GM23338 (cell line): ENCODE measurements around the gene RAD51AP2. TPM values are rescaled to one million over a fixed set of nuclear protein-coding genes. Genes with fewer than 3 reads are reported as not detected.
A peak's percentile ranks its signal among the peaks of the same experiment; 100 is the strongest.

Experiments used
- ATAC-seq: fragments of 200-7000 bp; cut with Tn5 transposase; 3 replicates; pipeline ENCODE4 v1.9.1; 2020
- DNase-seq: peaks from one replicate; pipeline ENCODE4 v3.0.0-alpha.2; 2015; ENCODE audit warnings: low spot score
- H2AFZ ChIP-seq: fragments of 200-600 bp; sonication (generic); 2 replicates; pipeline ENCODE4 v1.8.0; 2016; ENCODE audit warnings: antibody characterized with exemption, mild to moderate bottlenecking, moderate library complexity
- H3F3A ChIP-seq: fragments of 200-600 bp; sonication (generic); replicated peaks from 2 replicates; pipeline ENCODE4 v1.8.0; 2017; ENCODE audit warnings: antibody characterized with exemption, mixed run types, low read depth
- H3K27ac ChIP-seq: fragments of 200-600 bp; sonication (generic); 2 replicates; pipeline ENCODE4 v1.6.1; 2016; ENCODE audit warnings: low read depth
- H3K27me3 ChIP-seq: fragments of 200-600 bp; sonication (generic); 2 replicates; pipeline ENCODE4 v1.8.0; 2016; ENCODE audit warnings: mild to moderate bottlenecking, mixed run types, moderate library complexity; ENCODE audit not compliant: insufficient read depth
- H3K36me3 ChIP-seq: fragments of 200-600 bp; sonication (generic); 2 replicates; pipeline ENCODE4 v1.8.0; 2016; ENCODE audit warnings: mild to moderate bottlenecking; ENCODE audit not compliant: insufficient read depth
- H3K4me1 ChIP-seq: fragments of 200-600 bp; sonication (generic); 2 replicates; pipeline ENCODE4 v1.8.0; 2016; ENCODE audit warnings: mild to moderate bottlenecking, moderate library complexity; ENCODE audit not compliant: insufficient read depth
- H3K4me2 ChIP-seq: fragments of 200-600 bp; sonication (generic); 2 replicates; pipeline ENCODE4 v1.7.1; 2017; ENCODE audit warnings: mixed run types
- H3K4me3 ChIP-seq: fragments of 200-600 bp; sonication (generic); 2 replicates; pipeline ENCODE4 v1.6.1; 2016; ENCODE audit warnings: mixed run types
- H3K79me2 ChIP-seq: fragments of 200-600 bp; sonication (generic); replicated peaks from 2 replicates; pipeline ENCODE4 v1.8.0; 2017; ENCODE audit warnings: mild to moderate bottlenecking; ENCODE audit not compliant: insufficient read depth
- H3K9me2 ChIP-seq: fragments of 200-600 bp; sonication (generic); 2 replicates; pipeline ENCODE4 v1.8.0; 2017; ENCODE audit not compliant: insufficient read depth
- H4K20me1 ChIP-seq: fragments of 200-600 bp; sonication (generic); replicated peaks from 2 replicates; pipeline ENCODE4 v1.8.0; 2017; ENCODE audit warnings: mild to moderate bottlenecking; ENCODE audit not compliant: insufficient read depth
- H3K27ac Mint-ChIP-seq: 2 replicates; pipeline ENCODE4 v1.8.0; 2020; ENCODE audit warnings: inconsistent platforms, mild to moderate bottlenecking, moderate library complexity, mixed read lengths
- H3K27me3 Mint-ChIP-seq: 3 replicates; pipeline ENCODE4 v1.8.0; 2022; ENCODE audit warnings: low read depth, mild to moderate bottlenecking, moderate library complexity, mixed read lengths, inconsistent platforms; ENCODE audit not compliant: insufficient read depth, poor library complexity
- H3K36me3 Mint-ChIP-seq: 3 replicates; pipeline ENCODE4 v1.8.0; 2021; ENCODE audit warnings: low read depth, mild to moderate bottlenecking, inconsistent platforms, moderate library complexity, mixed read lengths
- H3K4me1 Mint-ChIP-seq: 3 replicates; pipeline ENCODE4 v1.8.0; 2020; ENCODE audit warnings: mild to moderate bottlenecking, inconsistent platforms, mixed read lengths
- H3K4me3 Mint-ChIP-seq: 3 replicates; pipeline ENCODE4 v1.8.0; 2021; ENCODE audit warnings: moderate library complexity, mild to moderate bottlenecking, inconsistent platforms, mixed read lengths
- H3K9me3 Mint-ChIP-seq: 3 replicates; pipeline ENCODE4 v1.8.0; 2020; ENCODE audit warnings: moderate library complexity, mild to moderate bottlenecking, inconsistent platforms, mixed read lengths
- CREB1 ChIP-seq: fragments of 250-450 bp; sonication (Bioruptor Pico); IDR thresholded peaks from 2 replicates; pipeline ENCODE4 v1.5.0; 2020; ENCODE audit warnings: low read depth, mild to moderate bottlenecking, moderate library complexity
- EZH2 ChIP-seq: fragments of 200-600 bp; sonication (generic); IDR thresholded peaks from one replicate; pipeline ENCODE4 v1.8.0; 2017; ENCODE audit warnings: antibody characterized with exemption, mild to moderate bottlenecking, low read depth; ENCODE audit not compliant: unreplicated experiment
- EZH2phosphoT487 ChIP-seq: fragments of 200-600 bp; sonication (generic); IDR thresholded peaks from one replicate; pipeline ENCODE4 v1.8.1; 2018; ENCODE audit warnings: antibody characterized with exemption; ENCODE audit not compliant: unreplicated experiment
- JUNB ChIP-seq: IDR thresholded peaks from one replicate; pipeline ENCODE4 v1.6.1; 2016; ENCODE audit warnings: antibody characterized with exemption; ENCODE audit not compliant: unreplicated experiment
- NANOG ChIP-seq: IDR thresholded peaks from 2 replicates; pipeline ENCODE4 v1.6.1; 2016; ENCODE audit warnings: antibody characterized with exemption, borderline replicate concordance
- STAT1 ChIP-seq: IDR thresholded peaks from one replicate; pipeline ENCODE4 v1.6.1; 2016; ENCODE audit warnings: antibody characterized with exemption; ENCODE audit not compliant: unreplicated experiment
- ZNF114 ChIP-seq: fragments of 250-450 bp; sonication (Bioruptor Pico); IDR thresholded peaks from 2 replicates; pipeline ENCODE4 v1.5.0; 2020; ENCODE audit warnings: mild to moderate bottlenecking, moderate library complexity
- ZNF331 ChIP-seq: fragments of 250-450 bp; sonication (Bioruptor Pico); IDR thresholded peaks from 2 replicates; pipeline ENCODE4 v1.5.0; 2020; ENCODE audit warnings: low read depth, mild to moderate bottlenecking, moderate library complexity
- polyA plus RNA-seq: library from polyadenylated mRNA; unstranded; fragments of >200 nt; fragmentation: Nextera tagmentation; extraction: Ambion mirVana; gene quantifications from 2 replicates; pipeline ENCODE4 v1.2.1, GENCODE V29; 2016
- total RNA-seq: library from RNA; depleted of rRNA; stranded (reverse); fragments of >200 nt; shearing (Covaris generic); gene quantifications from 2 replicates; pipeline ENCODE4 v1.2.3, GENCODE V29; 2014
- TF ChIP-seq, protein P1 (sequence below): IDR thresholded peaks from one replicate; pipeline ENCODE4 v1.6.1; 2018; ENCODE audit warnings: antibody characterized with exemption; ENCODE audit not compliant: unreplicated experiment
- TF ChIP-seq, protein P2 (sequence below): IDR thresholded peaks from 2 replicates; pipeline ENCODE4 v1.6.1; 2016; ENCODE audit warnings: antibody characterized with exemption

RAD51AP2 gene
- total and polyA plus RNA-seq, 2 experiments from 2014 or later = 0.16 to 0.38 TPM

DNA sequence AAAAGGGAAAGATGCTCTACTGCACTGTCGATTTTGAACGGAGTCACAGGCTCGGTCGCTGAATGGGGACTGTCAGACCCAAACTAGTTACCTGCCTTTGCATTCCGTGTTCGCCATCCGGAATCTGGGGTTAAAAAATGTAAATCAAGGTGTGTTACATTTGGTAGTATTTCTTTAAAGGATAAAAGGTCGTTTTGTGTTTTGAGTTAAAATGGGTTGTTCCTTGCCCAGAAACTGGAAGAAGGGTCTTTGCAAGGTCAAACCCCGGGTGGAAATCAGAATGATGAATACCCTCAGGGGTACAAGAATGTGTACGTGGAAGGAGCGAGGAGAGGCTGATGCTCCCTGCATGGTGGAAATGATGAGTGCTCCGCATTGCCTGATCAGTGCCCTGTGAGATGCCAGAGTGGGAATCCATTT lies 23.3 kb upstream of the RAD51AP2 start (continued):
- TF ChIP-seq, protein P1, sequence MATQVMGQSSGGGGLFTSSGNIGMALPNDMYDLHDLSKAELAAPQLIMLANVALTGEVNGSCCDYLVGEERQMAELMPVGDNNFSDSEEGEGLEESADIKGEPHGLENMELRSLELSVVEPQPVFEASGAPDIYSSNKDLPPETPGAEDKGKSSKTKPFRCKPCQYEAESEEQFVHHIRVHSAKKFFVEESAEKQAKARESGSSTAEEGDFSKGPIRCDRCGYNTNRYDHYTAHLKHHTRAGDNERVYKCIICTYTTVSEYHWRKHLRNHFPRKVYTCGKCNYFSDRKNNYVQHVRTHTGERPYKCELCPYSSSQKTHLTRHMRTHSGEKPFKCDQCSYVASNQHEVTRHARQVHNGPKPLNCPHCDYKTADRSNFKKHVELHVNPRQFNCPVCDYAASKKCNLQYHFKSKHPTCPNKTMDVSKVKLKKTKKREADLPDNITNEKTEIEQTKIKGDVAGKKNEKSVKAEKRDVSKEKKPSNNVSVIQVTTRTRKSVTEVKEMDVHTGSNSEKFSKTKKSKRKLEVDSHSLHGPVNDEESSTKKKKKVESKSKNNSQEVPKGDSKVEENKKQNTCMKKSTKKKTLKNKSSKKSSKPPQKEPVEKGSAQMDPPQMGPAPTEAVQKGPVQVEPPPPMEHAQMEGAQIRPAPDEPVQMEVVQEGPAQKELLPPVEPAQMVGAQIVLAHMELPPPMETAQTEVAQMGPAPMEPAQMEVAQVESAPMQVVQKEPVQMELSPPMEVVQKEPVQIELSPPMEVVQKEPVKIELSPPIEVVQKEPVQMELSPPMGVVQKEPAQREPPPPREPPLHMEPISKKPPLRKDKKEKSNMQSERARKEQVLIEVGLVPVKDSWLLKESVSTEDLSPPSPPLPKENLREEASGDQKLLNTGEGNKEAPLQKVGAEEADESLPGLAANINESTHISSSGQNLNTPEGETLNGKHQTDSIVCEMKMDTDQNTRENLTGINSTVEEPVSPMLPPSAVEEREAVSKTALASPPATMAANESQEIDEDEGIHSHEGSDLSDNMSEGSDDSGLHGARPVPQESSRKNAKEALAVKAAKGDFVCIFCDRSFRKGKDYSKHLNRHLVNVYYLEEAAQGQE = no peak
- TF ChIP-seq ZNF114 (CRISPR knock-in tag) = no peak

DNA sequence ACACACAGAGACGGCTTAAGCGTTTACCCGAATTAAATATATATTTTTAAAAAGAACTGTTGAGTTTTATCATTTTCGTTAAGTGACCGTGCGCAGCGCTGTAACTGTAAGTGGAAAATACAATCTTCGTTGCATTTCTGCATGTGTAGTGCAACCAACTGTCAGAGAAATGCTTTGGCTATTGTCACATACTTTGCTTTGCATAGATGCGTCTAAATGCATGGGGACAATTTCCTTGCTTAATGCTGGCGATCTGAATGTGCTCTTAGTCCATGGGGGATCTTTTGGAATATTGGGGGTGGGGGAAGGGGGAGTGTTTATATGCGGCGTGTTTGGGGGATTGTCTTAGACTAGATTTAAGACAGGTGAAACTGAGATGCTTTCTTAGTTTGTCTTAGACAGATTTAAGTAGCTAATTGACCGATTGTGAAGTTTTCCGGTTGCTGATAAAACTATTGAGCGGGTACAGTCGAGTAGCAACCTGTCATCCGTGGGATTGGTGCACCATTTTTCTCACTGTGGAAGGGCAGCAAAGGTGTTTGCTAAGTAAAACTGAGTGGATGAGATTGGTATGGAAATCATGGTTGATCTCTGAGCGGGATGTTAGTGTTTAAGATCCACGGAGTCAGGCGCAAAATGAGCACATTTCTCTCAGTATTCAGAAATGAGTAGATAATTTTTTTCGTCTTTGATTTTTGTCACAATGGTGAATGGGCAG lies 22.7 kb upstream of the RAD51AP2 start:
- peaks cover 32% of the 10 kb centered on the region for H3K4me1 Mint-ChIP-seq
- peaks cover 41% of the 10 kb centered on the region for H3K79me2 ChIP-seq
- H3K9me2 ChIP-seq = no peaks in the 10 kb centered on the region
- peak overlapping the region; percentile 93 for H3K4me3 Mint-ChIP-seq
- H3K36me3 Mint-ChIP-seq = no peaks in the 10 kb centered on the region
- H3K36me3 ChIP-seq = no peaks in the 10 kb centered on the region
- H3K27ac Mint-ChIP-seq = peak overlapping the region; percentile 97
- ATAC-seq (no peak), DNase-seq (no peak)
- H3K4me2 ChIP-seq = peak overlapping the region; percentile 82
- no peaks in the 10 kb centered on the region; the same call in 2 of the 3 replicates for H3K9me3 Mint-ChIP-seq
- H2AFZ ChIP-seq = no peak overlapping the region
- peaks cover 13% of the 10 kb centered on the region for H3F3A ChIP-seq
- peaks cover 16% of the 10 kb centered on the region for H3K27me3 Mint-ChIP-seq
- H3K27me3 ChIP-seq = peaks cover 13% of the 10 kb centered on the region
- peaks cover 30% of the 10 kb centered on the region for H3K4me1 ChIP-seq
- H3K4me3 ChIP-seq = peak overlapping the region; percentile 82
- H3K27ac ChIP-seq = peak overlapping the region; percentile 93
- no peaks in the 10 kb centered on the region for H4K20me1 ChIP-seq
- TF ChIP-seq ZNF331 (CRISPR knock-in tag) (no peak), STAT1 (no peak), NANOG (no peak), CREB1 (CRISPR knock-in tag) (no peak), EZH2 (no peak), EZH2phosphoT487 (no peak), JUNB (no peak)
- TF ChIP-seq, protein P2, sequence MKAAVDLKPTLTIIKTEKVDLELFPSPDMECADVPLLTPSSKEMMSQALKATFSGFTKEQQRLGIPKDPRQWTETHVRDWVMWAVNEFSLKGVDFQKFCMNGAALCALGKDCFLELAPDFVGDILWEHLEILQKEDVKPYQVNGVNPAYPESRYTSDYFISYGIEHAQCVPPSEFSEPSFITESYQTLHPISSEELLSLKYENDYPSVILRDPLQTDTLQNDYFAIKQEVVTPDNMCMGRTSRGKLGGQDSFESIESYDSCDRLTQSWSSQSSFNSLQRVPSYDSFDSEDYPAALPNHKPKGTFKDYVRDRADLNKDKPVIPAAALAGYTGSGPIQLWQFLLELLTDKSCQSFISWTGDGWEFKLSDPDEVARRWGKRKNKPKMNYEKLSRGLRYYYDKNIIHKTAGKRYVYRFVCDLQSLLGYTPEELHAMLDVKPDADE = no peak
- TF ChIP-seq, protein P1 = no peak
